Activated naive CD4-positive, alpha-beta T cell treated with anti-CD3 and anti-CD28 coated beads, Interleukin-2, amount 50 U/mL, for 16 hours (primary cell): ENCODE results near the gene KIF16B.
"Not testable (repeated sequence)": the region's sequence is repeated elsewhere in the genome, so short reads cannot be mapped to it uniquely, and the experiment has no call there.

Experiments
- DNase-seq: peaks from one replicate; pipeline ENCODE4 v3.0.0-alpha.2; 2020

KIF16B gene

GRCh38 chr20:16240355-16240754 is 332.9 kb downstream of the KIF16B start:
- no peak for DNase-seq

DNA sequence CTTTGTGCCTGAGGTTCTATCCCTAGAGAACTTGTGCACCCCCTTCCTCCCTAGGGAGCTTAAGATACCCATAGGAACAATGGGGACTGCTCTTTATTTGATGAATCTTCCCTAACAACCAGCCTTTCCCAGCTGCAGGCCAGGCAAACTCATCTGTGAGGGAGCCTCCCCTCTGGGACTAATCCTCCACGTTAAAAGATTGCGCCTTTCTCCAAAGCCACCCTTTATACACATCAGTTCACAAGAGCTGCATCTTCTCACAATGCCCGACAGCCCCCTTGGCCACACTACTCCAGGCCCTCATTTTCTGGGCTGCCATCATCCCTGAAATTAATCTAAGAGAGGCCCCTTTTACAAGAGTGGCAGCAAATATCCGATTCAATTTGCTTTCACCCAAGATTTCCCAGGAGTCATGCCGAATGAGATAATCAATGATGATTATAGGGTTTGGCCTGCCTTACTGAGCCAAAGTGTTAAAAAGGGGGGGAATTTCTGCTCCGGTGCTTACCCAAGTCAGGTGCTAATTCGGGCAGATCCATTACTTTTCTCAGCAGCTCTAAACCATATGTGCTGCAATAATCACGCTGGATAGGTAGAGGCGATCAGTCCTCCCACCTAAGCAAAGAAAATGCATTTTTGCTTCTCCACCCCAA is 336.5 kb downstream of the KIF16B start:
- DNase-seq, result no peak

GRCh38 chr20:16230402-16230801 is 342.8 kb downstream of the KIF16B start:
- no peak for DNase-seq

DNA sequence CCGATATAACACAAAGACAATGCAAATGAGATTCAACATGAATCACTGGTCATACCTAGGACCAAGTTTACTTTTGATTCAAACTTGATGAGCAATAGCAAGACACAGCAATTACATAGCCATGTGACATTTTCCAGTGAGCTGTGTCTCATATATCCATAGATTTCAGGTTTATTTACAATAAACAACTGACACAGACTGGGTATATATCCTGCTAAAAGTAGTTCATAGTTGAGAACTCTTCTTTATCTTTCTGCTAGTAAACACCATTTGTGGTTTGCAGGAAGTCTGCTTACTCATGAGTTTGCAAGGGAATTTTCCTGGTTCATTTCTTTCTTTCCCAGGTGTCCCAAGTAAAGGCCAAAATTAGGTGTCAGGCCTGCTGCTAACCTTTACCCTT is 343.4 kb downstream of the KIF16B start:
- DNase-seq, result no peak

- DNase-seq, result no peak
Observed at GRCh38 chr20:16228722-16229121, 344.5 kb downstream of the KIF16B start.

- not testable (repeated sequence) for DNase-seq
Observed at GRCh38 chr20:16226961-16227360, 346.3 kb downstream of the KIF16B start.

DNA sequence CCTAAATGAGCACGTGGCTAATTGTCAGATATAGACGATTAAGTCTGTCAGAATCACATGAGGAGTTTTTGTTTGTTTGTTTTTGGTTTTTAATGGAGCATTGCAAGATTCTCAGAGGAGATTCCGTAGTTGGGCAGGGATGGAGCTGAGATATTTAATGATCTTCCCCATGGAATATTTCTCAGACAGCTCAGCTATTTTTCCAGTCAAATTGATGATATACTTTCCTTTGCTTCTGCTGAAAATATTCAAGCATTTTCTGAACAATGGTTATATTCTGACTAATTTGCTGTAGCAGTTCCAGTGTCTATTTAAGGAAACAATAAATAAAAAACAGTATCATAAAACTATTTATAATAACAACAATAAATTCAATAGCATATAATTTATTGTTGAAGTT is 348.4 kb downstream of the KIF16B start:
- DNase-seq, result no peak

- DNase-seq, result no peak
Observed at GRCh38 chr20:16222859-16223411, 350.3 kb downstream of the KIF16B start.
